Transverse colon (tissue), 4 donors: ENCODE measurements around the gene AK6. TPM values are rescaled to one million over a fixed set of nuclear protein-coding genes. Genes with fewer than 3 reads are reported as not detected.

Source experiments
- DNase-seq: peaks from one replicate; pipeline ENCODE4 v3.0.0-alpha.2; 2019
- H3K27ac ChIP-seq, 4 donors: fragments of 200-600 bp; sonication (generic); 2 replicates each; pipeline ENCODE4 v1.5.1; 2016 to 2018; ENCODE audit warnings: inconsistent platforms in 4 of 4
- H3K27me3 ChIP-seq: fragments of 200-600 bp; sonication (generic); 2 replicates; pipeline ENCODE4 v1.5.1; 2017; ENCODE audit warnings: inconsistent platforms
- H3K36me3 ChIP-seq, 4 donors: fragments of 200-600 bp; sonication (generic); 2 replicates each; pipeline ENCODE4 v1.5.1; 2017 to 2019; ENCODE audit warnings: inconsistent platforms in 4 of 4
- H3K4me1 ChIP-seq, 4 donors: fragments of 200-600 bp; sonication (generic); 2 replicates each; pipeline ENCODE4 v1.5.1; 2017 to 2020; ENCODE audit warnings: inconsistent platforms in 4 of 4
- H3K4me3 ChIP-seq, 4 donors: fragments of 200-600 bp; sonication (generic); 1 replicate in 1 of 4; 2 replicates in 3 of 4; pipeline versions ENCODE4 v1.5.1 to v1.6.1; 2017 to 2019; ENCODE audit warnings: inconsistent platforms in 4 of 4
- H3K9me3 ChIP-seq, 2 donors: fragments of 200-600 bp; sonication (generic); 2 replicates each; pipeline ENCODE4 v1.5.1; 2017 to 2019; ENCODE audit warnings: inconsistent platforms in 2 of 2
- CTCF ChIP-seq, 5 experiments: fragments of 200-600 bp in 3 of 5; fragments of 450-650 bp in 2 of 5; sonication (generic) in 3 of 5; IDR thresholded peaks; 1 replicate in 2 of 5; 2 replicates in 3 of 5; pipeline ENCODE4 v1.5.1; 2016 to 2017; ENCODE audit warnings: antibody characterized with exemption in 5 of 5, inconsistent platforms in 3 of 5, mild to moderate bottlenecking in 2 of 5, moderate library complexity in 1 of 5
- EP300 ChIP-seq: sonication (generic); formaldehyde crosslinking; IDR thresholded peaks from one replicate; pipeline ENCODE4 v1.6.1; 2017; ENCODE audit warnings: antibody characterized with exemption, low read depth
- POLR2A ChIP-seq: fragments of 450-650 bp; IDR thresholded peaks from one replicate; pipeline ENCODE4 v1.6.1; 2016; ENCODE audit warnings: antibody characterized with exemption, mild to moderate bottlenecking, moderate library complexity
- POLR2AphosphoS5 ChIP-seq, 3 donors: sonication (generic); formaldehyde crosslinking; IDR thresholded peaks; one replicate each; pipeline ENCODE4 v1.6.1; 2016; ENCODE audit warnings: antibody characterized with exemption in 3 of 3
- WGBS, 2 donors: methylation state at CpG; one replicate each; pipeline ENCODE4 v1.1.5; 2018; ENCODE audit warnings: low coverage in 1 of 2; 5-methylcytosine and 5-hydroxymethylcytosine counted together
- in situ Hi-C, 4 donors: fragments of 200-750 bp; cut with MboI; loops; one replicate each; pipeline versions ENCODE4 v1.15.0 to v1.15.1; 2017; ENCODE audit warnings: low sequenced_read_pairs in 3 of 4, low pct_ligation_motif_present in 1 of 4, low pct_unique_long_range_greater_than_20kb in 1 of 4
- intact Hi-C: fragments of 100-400 bp; cut with DNase I; formaldehyde crosslinking; loops from one replicate; pipeline ENCODE4 v1.15.1; 2023; ENCODE audit warnings: low total_unique reads
- total RNA-seq, 4 donors: library from RNA; depleted of rRNA; stranded (reverse); fragments of >200 nt; gene quantifications; one replicate each; pipeline ENCODE4 v1.1.0, GENCODE V29; 2016

The AK6 gene
- total RNA-seq, 4 donors from 2014 or later = 16.1 to 103 (median 20.0) TPM

GRCh38 chr5:69350664-69351063 lies 18.7 kb downstream of the AK6 start:
- DNase-seq = no peak
- Histone ChIP-seq H3K4me1 (no peaks in the 10 kb centered on the region), H3K27ac (no peak overlapping the region), H3K9me3 (no peaks in the 10 kb centered on the region), H3K4me3 (no peak overlapping the region), H3K27me3 (no peaks in the 10 kb centered on the region), H3K36me3 (peaks cover 0 to 41% (median 9%) of the 10 kb centered on the region in 4 donors)
- intact Hi-C loops = no loop called here
- in situ Hi-C loops = no loop called here
- TF ChIP-seq CTCF (IDR thresholded peaks at IDR 0.05) (no peak), POLR2A (no peak), EP300 (no peak), POLR2AphosphoS5 (IDR thresholded peaks at IDR 0.05) (no peak)

- Histone ChIP-seq H3K4me3 (no peak overlapping the region), H3K4me1 (no peaks in the 10 kb centered on the region), H3K36me3 (no peaks in the 10 kb centered on the region), H3K27ac (no peak overlapping the region), H3K9me3 (no peaks in the 10 kb centered on the region), H3K27me3 (no peaks in the 10 kb centered on the region)
- in situ Hi-C loops = loop anchor here in 2 of 4 donors (25.0 kb wide), 2 partner anchors 181 to 256 kb away; partner anchors contain the start of genes SLC30A5 (in 2 of the 2) and CCNB1 (in 1 of the 2)
- DNase-seq = no peak
- 54 to 75% methylated on average over 1 of the region's 1 CpG for WGBS, 2 donors
- intact Hi-C loops = no loop called here
- TF ChIP-seq POLR2A = no peak
- TF ChIP-seq CTCF (IDR thresholded peaks at IDR 0.05) = no peak
- TF ChIP-seq POLR2AphosphoS5 (IDR thresholded peaks at IDR 0.05) = no peak
- TF ChIP-seq EP300 = no peak
Observed at GRCh38 chr5:69343083-69343482, 26.2 kb downstream of the AK6 start.

GRCh38 chr5:69341520-69342161 lies 27.7 kb downstream of the AK6 start:
- DNase-seq = no peak
- H3K27me3 ChIP-seq = no peaks in the 10 kb centered on the region
- H3K4me1 ChIP-seq = no peaks in the 10 kb centered on the region
- in situ Hi-C loops (loop anchor here in 2 of 4 donors (25.0 kb wide), 2 partner anchors 179 to 254 kb away; partner anchors contain the start of genes SLC30A5 (in 2 of the 2) and CCNB1 (in 1 of the 2)), intact Hi-C loops (no loop called here)
- H3K27ac ChIP-seq = no peak overlapping the region
- H3K9me3 ChIP-seq = no peaks in the 10 kb centered on the region
- TF ChIP-seq EP300 = no peak
- TF ChIP-seq POLR2AphosphoS5 (IDR thresholded peaks at IDR 0.05) = no peak
- TF ChIP-seq POLR2A = no peak
- TF ChIP-seq CTCF (IDR thresholded peaks at IDR 0.05) = no peak
- no peaks in the 10 kb centered on the region for H3K36me3 ChIP-seq
- no peak overlapping the region for H3K4me3 ChIP-seq
- 81 to 92% methylated on average over 2 to 4 of the region's 4 CpGs for WGBS, 2 donors

GRCh38 chr5:69335341-69335935 lies 33.9 kb downstream of the AK6 start:
- intact Hi-C loops (loop anchor here (10.0 kb wide), 1 partner anchor 291 kb away; no protein-coding TSS in a partner anchor), in situ Hi-C loops (loop anchor here in 3 of 4 donors (10.0 to 25.0 kb wide), 3 partner anchors 173 to 248 kb away; partner anchors contain the start of genes SLC30A5 (in 3 of the 3) and CCNB1 (in 1 of the 3))
- peaks cover 0 to 31% (median 16%) of the 10 kb centered on the region in 4 donors for H3K4me1 ChIP-seq
- no peak for DNase-seq
- no peak overlapping the region for H3K4me3 ChIP-seq
- no peaks in the 10 kb centered on the region for H3K27me3 ChIP-seq
- H3K36me3 ChIP-seq = no peaks in the 10 kb centered on the region
- no peak overlapping the region for H3K27ac ChIP-seq
- TF ChIP-seq POLR2AphosphoS5 (IDR thresholded peaks at IDR 0.05) (no peak), EP300 (no peak), CTCF (IDR thresholded peaks at IDR 0.05) (no peak), POLR2A (no peak)
- H3K9me3 ChIP-seq = no peaks in the 10 kb centered on the region
- 96% methylated on average over 7 of the region's 7 CpGs; no CpG with 5 or more reads in 1 of the 2 donors for WGBS, 2 donors
